H1 (cell line): Measurements from ENCODE around the gene STXBP6. TPM values are rescaled to one million over a fixed set of nuclear protein-coding genes. Genes with fewer than 3 reads are reported as not detected.

ENCODE experiments used
- CTCF ChIA-PET: fragments of 300-600 bp; sonication (Branson Sonifier 250); formaldehyde crosslinking; loops from one replicate; lab custom pipeline; 2021; ENCODE audit not compliant: partially characterized antibody; lab: Charles Lee
- POLR2A ChIA-PET: fragments of 300-600 bp; sonication (Branson Sonifier 250); formaldehyde crosslinking; loops from one replicate; lab custom pipeline; 2021; ENCODE audit warnings: inconsistent platforms; ENCODE audit not compliant: partially characterized antibody; lab: Charles Lee
- DNase-seq, 2 experiments: peaks; one replicate each; pipeline versions ENCODE4 v3.0.0 to v3.0.0-alpha.2; 2010 to 2022; ENCODE audit warnings: low spot score in 2 of 2, low read depth in 1 of 2, mixed read lengths in 1 of 2
- FAIRE-seq: peaks from 2 replicates; lab custom pipeline; 2011; peaks lifted over from hg19 to GRCh38; lab: Jason Lieb, UNC
- H2AFZ ChIP-seq: 2 replicates; pipeline ENCODE4 v1.8.1; 2012; ENCODE audit warnings: low read length, inconsistent platforms
- H2AK5ac ChIP-seq: 2 replicates; pipeline ENCODE4 v1.6.1; 2013; ENCODE audit warnings: low read depth, low read length
- H2BK120ac ChIP-seq: replicated peaks from 2 replicates; pipeline ENCODE3; 2013; ENCODE audit warnings: low read depth, low read length, inconsistent platforms
- H2BK12ac ChIP-seq: 2 replicates; pipeline ENCODE4 v1.6.1; 2013; ENCODE audit warnings: low read depth, low read length
- H2BK15ac ChIP-seq: 2 replicates; pipeline ENCODE4 v1.6.1; 2013; ENCODE audit warnings: low read length
- H2BK20ac ChIP-seq: 2 replicates; pipeline ENCODE4 v1.6.1; 2013; ENCODE audit warnings: low read length
- H2BK5ac ChIP-seq: 2 replicates; pipeline ENCODE4 v1.6.1; 2013; ENCODE audit warnings: low read depth, low read length
- H3K14ac ChIP-seq: 2 replicates; pipeline ENCODE4 v1.6.1; 2013; ENCODE audit warnings: inconsistent platforms; ENCODE audit not compliant: insufficient read length
- H3K18ac ChIP-seq: 2 replicates; pipeline ENCODE4 v1.6.1; 2013; ENCODE audit warnings: low read length; ENCODE audit errors: extremely low read depth
- H3K23ac ChIP-seq: 2 replicates; pipeline ENCODE4 v1.6.1; 2013; ENCODE audit warnings: inconsistent platforms; ENCODE audit not compliant: insufficient read length
- H3K23me2 ChIP-seq: 2 replicates; pipeline ENCODE4 v1.6.1; 2013; ENCODE audit warnings: low read depth, low read length
- H3K27ac ChIP-seq: 2 replicates; pipeline ENCODE4 v1.6.1; 2011; ENCODE audit warnings: low read depth, low read length, inconsistent platforms
- H3K27me3 ChIP-seq, 4 experiments: replicated peaks in 1 of 4; 1 replicate in 1 of 4; 2 replicates in 3 of 4; pipeline versions ENCODE4 v1.6.1 to v1.8.1; 2011 to 2013; ENCODE audit warnings: low read length in 3 of 4, mild to moderate bottlenecking in 3 of 4, inconsistent platforms in 2 of 4, mixed read lengths in 2 of 4, moderate library complexity in 1 of 4; ENCODE audit not compliant: control insufficient read depth in 3 of 4, insufficient read depth in 3 of 4; ENCODE audit errors: extremely low read depth in 1 of 4
- H3K36me3 ChIP-seq, 4 experiments: 2 replicates each; pipeline versions ENCODE4 v1.6.1 to v1.8.1; 2011 to 2013; ENCODE audit warnings: mild to moderate bottlenecking in 4 of 4, low read length in 3 of 4, moderate library complexity in 2 of 4, control low read depth in 1 of 4, inconsistent platforms in 1 of 4; ENCODE audit not compliant: insufficient read depth in 4 of 4, control insufficient read depth in 2 of 4
- H3K4ac ChIP-seq: replicated peaks from 2 replicates; pipeline ENCODE3; 2013; ENCODE audit warnings: low read length, low read depth, mixed read lengths, inconsistent platforms; ENCODE audit not compliant: insufficient read length
- H3K4me1 ChIP-seq, 4 experiments: replicated peaks in 1 of 4; 1 replicate in 1 of 4; 2 replicates in 3 of 4; pipeline versions ENCODE4 v1.6.1 to v1.8.1; 2011 to 2013; ENCODE audit warnings: low read length in 3 of 4, inconsistent platforms in 2 of 4, mixed read lengths in 1 of 4; ENCODE audit not compliant: insufficient read depth in 4 of 4, control insufficient read depth in 3 of 4
- H3K4me2 ChIP-seq, 2 experiments: 2 replicates each; pipeline versions ENCODE4 v1.6.1 to v1.8.1; 2011 to 2013; ENCODE audit warnings: low read depth in 2 of 2, low read length in 2 of 2, control low read depth in 1 of 2, inconsistent platforms in 1 of 2, mild to moderate bottlenecking in 1 of 2; ENCODE audit not compliant: insufficient read depth in 1 of 2
- H3K4me3 ChIP-seq, 4 experiments: fragments of 200-600, 300-600 bp in 1 of 4; sonication (generic), shearing (Covaris generic), sonication (Bioruptor Twin) in 1 of 4; 2 replicates each; pipeline versions ENCODE4 v1.5.1 to v1.8.1; 2011 to 2016; ENCODE audit warnings: low read length in 4 of 4, low read depth in 3 of 4, control low read depth in 2 of 4, inconsistent platforms in 2 of 4, mild to moderate bottlenecking in 2 of 4, mixed read lengths in 1 of 4, moderate library complexity in 1 of 4; ENCODE audit not compliant: insufficient read depth in 2 of 4; ENCODE audit errors: extremely low read depth in 1 of 4
- H3K56ac ChIP-seq: replicated peaks from 2 replicates; pipeline ENCODE3; 2013; ENCODE audit warnings: low read depth, mild to moderate bottlenecking, mixed read lengths, low read length, inconsistent platforms; ENCODE audit not compliant: insufficient read length
- H3K79me1 ChIP-seq: 2 replicates; pipeline ENCODE4 v1.6.1; 2013; ENCODE audit warnings: low read depth, low read length, control low read depth
- H3K79me2 ChIP-seq, 2 experiments: 2 replicates each; pipeline versions ENCODE4 v1.6.1 to v1.8.1; 2012 to 2013; ENCODE audit warnings: low read length in 2 of 2, mild to moderate bottlenecking in 2 of 2, inconsistent platforms in 1 of 2; ENCODE audit not compliant: insufficient read depth in 2 of 2, control insufficient read depth in 1 of 2
- H3K9ac ChIP-seq, 4 experiments: replicated peaks in 1 of 4; 1 replicate in 1 of 4; 2 replicates in 3 of 4; pipeline versions ENCODE4 v1.6.1 to v1.8.1; 2011 to 2013; ENCODE audit warnings: low read depth in 3 of 4, low read length in 3 of 4, control low read depth in 2 of 4, mild to moderate bottlenecking in 2 of 4, moderate library complexity in 2 of 4, inconsistent platforms in 1 of 4; ENCODE audit errors: extremely low read depth in 1 of 4
- H3K9me3 ChIP-seq, 2 experiments: 2 replicates each; pipeline versions ENCODE4 v1.6.1 to v1.8.1; 2012 to 2013; ENCODE audit warnings: mild to moderate bottlenecking in 2 of 2, moderate library complexity in 2 of 2, control low read depth in 1 of 2, inconsistent platforms in 1 of 2, low read depth in 1 of 2, low read length in 1 of 2, mixed read lengths in 1 of 2; ENCODE audit not compliant: insufficient read depth in 2 of 2
- H4K20me1 ChIP-seq, 2 experiments: replicated peaks in 1 of 2; 2 replicates each; pipeline versions ENCODE3 to v1.8.1; 2011 to 2013; ENCODE audit warnings: inconsistent platforms in 2 of 2, low read length in 2 of 2, mild to moderate bottlenecking in 1 of 2; ENCODE audit not compliant: insufficient read depth in 2 of 2, control insufficient read depth in 1 of 2
- H4K5ac ChIP-seq: 2 replicates; pipeline ENCODE4 v1.6.1; 2013; ENCODE audit warnings: low read length, low read depth, mixed read lengths, inconsistent platforms; ENCODE audit not compliant: insufficient read length
- H4K8ac ChIP-seq: 2 replicates; pipeline ENCODE4 v1.8.0; 2013; ENCODE audit warnings: mild to moderate bottlenecking, moderate library complexity, low read length, inconsistent platforms; ENCODE audit not compliant: insufficient read depth; ENCODE audit errors: extremely low read depth
- H4K91ac ChIP-seq: replicated peaks from 2 replicates; pipeline ENCODE3; 2013; ENCODE audit warnings: low read length, mixed read lengths, inconsistent platforms; ENCODE audit not compliant: insufficient read length
- BCL11A ChIP-seq, 2 experiments: IDR thresholded peaks; one replicate each; pipeline ENCODE4 v1.6.1; 2011; ENCODE audit warnings: low read depth in 2 of 2, low read length in 2 of 2, mild to moderate bottlenecking in 2 of 2
- JUN ChIP-seq: IDR thresholded peaks from 2 replicates; pipeline ENCODE4 v1.6.1; 2011; ENCODE audit warnings: low read depth, mild to moderate bottlenecking, improper control_type of control experiment, low read length
- KDM1A ChIP-seq: fragments of 200-600, 300-600 bp; sonication (generic); IDR thresholded peaks from 2 replicates; pipeline ENCODE4 v1.7.1; 2016; ENCODE audit warnings: mild to moderate bottlenecking, low read length, borderline replicate concordance
- MAFK ChIP-seq: IDR thresholded peaks from 2 replicates; pipeline ENCODE4 v1.6.1; 2012; ENCODE audit warnings: low read depth, mild to moderate bottlenecking, improper control_type of control experiment, low read length
- NRF1 ChIP-seq: IDR thresholded peaks from 2 replicates; pipeline ENCODE4 v1.6.1; 2011; ENCODE audit warnings: mild to moderate bottlenecking, low read depth, low read length, improper control_type of control experiment
- SAP30 ChIP-seq: fragments of 300-600 bp; sonication (generic); IDR thresholded peaks from 2 replicates; pipeline ENCODE4 v1.7.1; 2012; ENCODE audit warnings: low read length, moderate library complexity, mild to moderate bottlenecking, inconsistent platforms; ENCODE audit not compliant: insufficient read depth, insufficient replicate concordance
- SIX5 ChIP-seq: IDR thresholded peaks from 2 replicates; pipeline ENCODE4 v1.6.1; 2011; ENCODE audit warnings: mild to moderate bottlenecking, low read depth, low read length
- TAF1 ChIP-seq: IDR thresholded peaks from 2 replicates; pipeline ENCODE4 v1.6.1; 2011; ENCODE audit warnings: mild to moderate bottlenecking, low read depth, low read length
- WGBS, 2 experiments: shearing (Covaris generic) in 1 of 2; methylation state at CpG; one replicate each; pipeline versions ENCODE4 v1.1.6 to v1.1.7; 2013 to 2015; ENCODE audit warnings: low lambda C conversion rate in 2 of 2, mixed read lengths in 2 of 2, inconsistent platforms in 1 of 2, low coverage in 1 of 2, missing lambda C conversion rate in 1 of 2; ENCODE audit not compliant: insufficient replicate concordance in 2 of 2, insufficient coverage in 1 of 2, insufficient read length in 1 of 2; ENCODE audit errors: extremely low coverage in 1 of 2, missing lambda C conversion rate in 1 of 2; 5-methylcytosine and 5-hydroxymethylcytosine counted together
- polyA plus RNA-seq, 7 experiments: library from polyadenylated mRNA; depleted of rRNA in 3 of 7; stranded (reverse) in 5 of 7; unstranded in 2 of 7; fragments of >200 nt in 5 of 7; fragments of 200-250 nt in 2 of 7; gene quantifications; 1 replicate in 5 of 7; 2 replicates in 1 of 7; 4 replicates in 1 of 7; pipeline versions ENCODE4 v1.2.1 to v1.2.3, GENCODE V29; 2011 to 2013; ENCODE audit warnings: missing spikeins in 2 of 7, mixed read lengths in 2 of 7
- total RNA-seq: library from RNA; stranded (reverse); fragmentation: NEBNext Ultra II Directional; extraction: Animal tissue kit (Norgen Biotek cat#: 25700); gene quantifications from 2 replicates; pipeline ENCODE4 v1.2.1, GENCODE V29; 2021

STXBP6 gene
- total and polyA plus RNA-seq, 2 of the 8 experiments (the other 6 are each of a cell fraction or from before 2014, with no cell fraction given), result 9.4 to 18.1 TPM

GRCh38 chr14:24957814-24958213, 92.1 kb downstream of the STXBP6 start:
- Histone ChIP-seq H3K27ac (no peak overlapping the region), H3K4me2 (no peak overlapping the region), H3K9ac (no peak overlapping the region), H3K18ac (no peak overlapping the region), H3K36me3 (no peaks in the 10 kb centered on the region), H3K79me1 (no peaks in the 10 kb centered on the region), H3K14ac (no peak overlapping the region), H3K23me2 (no peaks in the 10 kb centered on the region), H3K9me3 (peaks cover 0 to 3% of the 10 kb centered on the region in 2 experiments; a peak in 2 of 4 replicates), H3K56ac (no peak overlapping the region), H3K4me1 (peaks cover 0 to 9% (median 6%) of the 10 kb centered on the region in 4 experiments; a peak in 3 of 7 replicates), H4K5ac (no peak overlapping the region), H3K4ac (no peak overlapping the region), H2BK5ac (no peak overlapping the region), H2AFZ (no peak overlapping the region), H3K4me3 (no peak overlapping the region), H4K20me1 (no peaks in the 10 kb centered on the region), H4K91ac (no peak overlapping the region), H2BK12ac (no peak overlapping the region), H2BK20ac (no peak overlapping the region), H3K23ac (no peak overlapping the region), H3K27me3 (no peaks in the 10 kb centered on the region), H4K8ac (no peak overlapping the region), H2BK120ac (no peak overlapping the region), H2BK15ac (no peak overlapping the region), H2AK5ac (no peak overlapping the region), H3K79me2 (no peaks in the 10 kb centered on the region)
- 86% methylated on average over 1 of the region's 1 CpG; no CpG with 5 or more reads in 1 of the 2 experiments for WGBS, 2 experiments
- ChIA-PET CTCF (no interaction called here), POLR2A (interaction anchor here (1.0 kb wide), 1 partner anchor 12 kb away, joined by 3 read pairs; no protein-coding TSS in a partner anchor)
- no peak for DNase-seq
- TF ChIP-seq TAF1, result no peak
- no peak for TF ChIP-seq KDM1A
- TF ChIP-seq SIX5, result no peak
- TF ChIP-seq MAFK, result no peak
- TF ChIP-seq BCL11A (IDR thresholded peaks at IDR 0.05; ENCODE audit: low read depth in 2 of 2, low read length in 2 of 2), result no peak
- no peak for TF ChIP-seq NRF1
- TF ChIP-seq SAP30, result no peak
- TF ChIP-seq JUN, result no peak
- no peak for FAIRE-seq
